ENCODE data around the gene GRIK4.

DNA sequence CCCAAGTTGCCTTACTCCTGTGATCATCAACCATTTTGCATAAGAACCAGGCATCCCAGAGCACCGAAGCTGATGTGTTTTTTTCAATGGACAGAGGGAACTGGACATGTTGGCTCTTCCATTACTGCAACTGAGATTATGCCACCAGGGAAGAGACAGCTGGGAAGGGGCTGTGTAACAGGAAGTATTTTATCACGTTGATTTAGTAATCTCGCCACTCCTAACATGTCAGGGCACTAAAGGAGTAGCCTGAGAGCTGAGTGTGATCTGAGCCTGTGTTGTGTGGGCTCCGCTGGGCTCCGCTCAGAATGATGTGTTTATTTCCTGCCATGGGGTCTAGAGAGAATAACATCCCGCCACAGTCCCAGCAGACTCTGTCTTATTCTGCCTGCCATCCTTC, 165.4 kb downstream of the GRIK4 start:
- TF ChIP-seq, protein P1, sequence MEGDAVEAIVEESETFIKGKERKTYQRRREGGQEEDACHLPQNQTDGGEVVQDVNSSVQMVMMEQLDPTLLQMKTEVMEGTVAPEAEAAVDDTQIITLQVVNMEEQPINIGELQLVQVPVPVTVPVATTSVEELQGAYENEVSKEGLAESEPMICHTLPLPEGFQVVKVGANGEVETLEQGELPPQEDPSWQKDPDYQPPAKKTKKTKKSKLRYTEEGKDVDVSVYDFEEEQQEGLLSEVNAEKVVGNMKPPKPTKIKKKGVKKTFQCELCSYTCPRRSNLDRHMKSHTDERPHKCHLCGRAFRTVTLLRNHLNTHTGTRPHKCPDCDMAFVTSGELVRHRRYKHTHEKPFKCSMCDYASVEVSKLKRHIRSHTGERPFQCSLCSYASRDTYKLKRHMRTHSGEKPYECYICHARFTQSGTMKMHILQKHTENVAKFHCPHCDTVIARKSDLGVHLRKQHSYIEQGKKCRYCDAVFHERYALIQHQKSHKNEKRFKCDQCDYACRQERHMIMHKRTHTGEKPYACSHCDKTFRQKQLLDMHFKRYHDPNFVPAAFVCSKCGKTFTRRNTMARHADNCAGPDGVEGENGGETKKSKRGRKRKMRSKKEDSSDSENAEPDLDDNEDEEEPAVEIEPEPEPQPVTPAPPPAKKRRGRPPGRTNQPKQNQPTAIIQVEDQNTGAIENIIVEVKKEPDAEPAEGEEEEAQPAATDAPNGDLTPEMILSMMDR (conservative IDR thresholded peaks at IDR 0.05; ENCODE audit: low read length), result no peak
- no peak for TF ChIP-seq EZH2phosphoT487 (IDR thresholded peaks at IDR 0.05; ENCODE audit: borderline replicate concordance)
